BLaER1 treated with 17β-estradiol and CSF1 and Interleukin-3, amounts not matched to agents 10 nM and 100 nM (cell line): ENCODE results near the gene CPM.
"Not testable (repeated sequence)": the region's sequence is repeated elsewhere in the genome, so short reads cannot be mapped to it uniquely, and the experiment has no call there.

Source experiments
- H3K27ac ChIP-seq, 11 experiments: shearing (Covaris generic); formaldehyde crosslinking; 2 replicates each; pipeline ENCODE4 v1.8.1; 2022
- H3K27me3 ChIP-seq, 11 experiments: shearing (Covaris generic); formaldehyde crosslinking; 2 replicates each; pipeline ENCODE4 v1.8.1; 2022
- H3K36me3 ChIP-seq, 11 experiments: shearing (Covaris generic); formaldehyde crosslinking; 2 replicates each; pipeline ENCODE4 v1.8.1; 2022
- H3K4me1 ChIP-seq, 10 experiments: shearing (Covaris generic); formaldehyde crosslinking; 2 replicates each; pipeline ENCODE4 v1.8.1; 2022
- H3K4me2 ChIP-seq, 11 experiments: shearing (Covaris generic); formaldehyde crosslinking; 2 replicates each; pipeline ENCODE4 v1.8.1; 2022
- H3K4me3 ChIP-seq, 10 experiments: shearing (Covaris generic); formaldehyde crosslinking; 2 replicates each; pipeline ENCODE4 v1.8.1; 2022
- H3K9ac ChIP-seq, 11 experiments: shearing (Covaris generic); formaldehyde crosslinking; 2 replicates each; pipeline ENCODE4 v1.8.1; 2022
- H3K9me3 ChIP-seq, 11 experiments: shearing (Covaris generic); formaldehyde crosslinking; replicated peaks in 1 of 11; 2 replicates each; pipeline ENCODE4 v1.8.1; 2022
- H4K20me1 ChIP-seq, 11 experiments: shearing (Covaris generic); formaldehyde crosslinking; 2 replicates each; pipeline ENCODE4 v1.8.1; 2022
- Cebpa-rat ChIP-seq, 11 experiments: shearing (Covaris generic); IDR thresholded peaks; 2 replicates each; pipeline ENCODE4 v1.8.1; 2022

Gene CPM

DNA sequence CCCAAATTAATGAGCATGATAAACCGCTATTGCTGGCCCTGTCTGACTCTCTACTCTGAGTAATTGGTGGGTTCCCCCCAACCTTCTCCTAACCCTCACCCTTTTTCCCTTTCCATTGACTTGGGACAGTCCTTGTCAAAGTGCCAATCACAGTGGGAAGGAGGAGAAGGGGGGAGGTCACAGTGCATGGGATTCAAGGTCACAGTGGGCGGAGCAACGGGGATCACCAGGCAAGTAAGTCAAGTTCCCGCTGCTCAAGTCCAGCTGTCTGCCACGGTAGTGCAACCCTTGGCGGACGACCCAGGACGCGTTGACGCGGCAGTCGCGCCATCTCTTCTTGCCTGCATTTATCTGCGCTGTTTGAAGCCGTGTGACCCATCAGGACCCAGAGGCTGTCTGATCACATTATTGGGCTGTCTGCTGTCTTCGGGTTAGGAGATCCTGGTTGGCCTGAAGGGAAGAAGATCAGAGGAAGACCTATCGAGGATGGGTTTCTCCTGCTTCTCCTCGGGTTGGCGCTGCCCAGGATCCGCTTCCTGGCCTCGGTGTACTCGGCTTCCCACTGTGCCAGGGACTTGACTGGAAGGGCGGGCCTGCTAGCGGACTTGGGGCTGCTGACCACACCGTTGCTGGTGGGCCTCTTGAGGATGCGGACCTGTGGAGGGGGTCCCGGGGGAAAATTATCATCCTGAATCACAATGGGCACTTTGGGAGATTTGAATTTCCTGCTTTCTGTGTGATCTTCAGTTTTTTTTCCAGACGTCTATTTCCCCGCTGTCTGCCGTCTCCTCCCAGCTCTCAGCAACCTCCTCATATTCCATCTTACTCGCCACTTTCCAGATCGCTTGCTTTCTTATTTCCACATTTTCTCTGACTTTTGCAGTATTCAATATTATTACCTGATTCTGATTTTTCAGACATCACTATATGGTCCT is 128.0 kb downstream of the CPM start:
- peak overlapping the region; percentile 74 to 95 (median 88) for H3K4me3 ChIP-seq
- TF ChIP-seq Cebpa-rat (IDR thresholded peaks at IDR 0.05), result no peak

GRCh38 chr12:68803948-68804656 is 128.9 kb downstream of the CPM start:
- peak overlapping the region; percentile 94 to 100 (median 99); a peak in 21 of 22 replicates for H3K27ac ChIP-seq
- H3K9me3 ChIP-seq, result peaks cover 0 to 2% (median 0%) of the 10 kb centered on the region in 11 experiments; a peak in 1 of 22 replicates
- H3K4me2 ChIP-seq, result peak overlapping the region; percentile 80 to 98 (median 86)
- peaks cover 0 to 11% (median under 1%) of the 10 kb centered on the region in 11 experiments; a peak in 12 of 22 replicates for H3K36me3 ChIP-seq
- no peak for TF ChIP-seq Cebpa-rat (IDR thresholded peaks at IDR 0.05)
- H3K27me3 ChIP-seq, result no peaks in the 10 kb centered on the region
- peak overlapping the region; percentile 74 to 95 (median 88); a peak in 16 of 20 replicates for H3K4me3 ChIP-seq
- peaks cover 0 to 10% (median under 1%) of the 10 kb centered on the region in 11 experiments; a peak in 7 of 22 replicates for H4K20me1 ChIP-seq
- H3K4me1 ChIP-seq, result peaks cover 30 to 55% (median 35%) of the 10 kb centered on the region in 10 experiments
- H3K9ac ChIP-seq, result peak overlapping the region; percentile 95 to 100 (median 99); a peak in 21 of 22 replicates

More for the DNA sequence above, 128.0 kb downstream of the CPM start:
- H3K27ac ChIP-seq, result peak overlapping the region; percentile 94 to 100 (median 99)
- H3K4me1 ChIP-seq, result peaks cover 30 to 47% (median 35%) of the 10 kb centered on the region in 10 experiments
- peak overlapping the region; percentile 95 to 100 (median 99) for H3K9ac ChIP-seq
- peaks cover 4 to 19% (median 8%) of the 10 kb centered on the region in 11 experiments for H3K36me3 ChIP-seq
- H3K27me3 ChIP-seq, result no peaks in the 10 kb centered on the region
- peaks cover under 1 to 18% (median 8%) of the 10 kb centered on the region in 11 experiments; a peak in 12 of 22 replicates for H4K20me1 ChIP-seq
- H3K4me2 ChIP-seq, result peak overlapping the region; percentile 80 to 98 (median 86)
- peaks cover 0 to 7% (median 5%) of the 10 kb centered on the region in 11 experiments; a peak in 15 of 22 replicates for H3K9me3 ChIP-seq

- Histone ChIP-seq H3K4me2 (peak overlapping the region; percentile 80 to 98 (median 86)), H3K9ac (peak overlapping the region; percentile 42 to 100 (median 57); a peak in 18 of 22 replicates), H3K4me3 (peak overlapping the region in 2 of 10 experiments; percentile 8 to 20; a peak in 2 of 20 replicates), H3K4me1 (peaks cover 30 to 55% (median 35%) of the 10 kb centered on the region in 10 experiments), H3K27ac (peak overlapping the region; percentile 39 to 100 (median 99); a peak in 20 of 22 replicates)
- not testable (repeated sequence) for H3K36me3 ChIP-seq, H4K20me1 ChIP-seq, H3K27me3 ChIP-seq, H3K9me3 ChIP-seq
Measured at GRCh38 chr12:68802911-68803651, 129.9 kb downstream of the CPM start.

DNA sequence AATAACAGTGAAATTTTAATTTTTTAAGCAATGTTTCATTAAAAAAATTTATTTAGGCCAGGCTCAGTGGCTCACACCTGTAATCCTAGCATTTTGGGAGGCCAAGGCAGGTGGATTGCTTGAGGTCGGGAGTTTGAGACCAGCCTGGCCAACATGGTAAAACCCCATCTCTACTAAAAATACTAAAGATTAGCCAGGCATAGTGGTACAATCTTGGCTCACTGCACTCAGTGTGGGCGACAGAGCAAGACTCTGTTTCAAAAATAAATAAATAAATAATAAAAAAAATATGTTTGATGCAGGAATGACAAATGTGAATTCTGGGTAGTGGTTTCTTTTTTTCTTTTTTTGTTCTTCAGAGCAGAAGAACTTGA is 130.6 kb downstream of the CPM start:
- Histone ChIP-seq H3K27ac (peak overlapping the region; percentile 20 to 100 (median 99); a peak in 18 of 22 replicates), H3K4me3 (peak overlapping the region in 5 of 10 experiments; percentile 9 to 27 (median 21); a peak in 5 of 20 replicates), H3K4me2 (peak overlapping the region; percentile 80 to 98 (median 86)), H3K9ac (peak overlapping the region; percentile 34 to 100 (median 54); a peak in 21 of 22 replicates), H3K4me1 (peaks cover 30 to 55% (median 35%) of the 10 kb centered on the region in 10 experiments)
- H4K20me1 ChIP-seq, H3K27me3 ChIP-seq, H3K9me3 ChIP-seq, H3K36me3 ChIP-seq: not testable (repeated sequence)
